GM23248 (cell line): ENCODE data around the gene C2orf15. TPM values are rescaled to one million over a fixed set of nuclear protein-coding genes. Genes with fewer than 3 reads are reported as not detected.

ENCODE experiments used
- DNase-seq: peaks from one replicate; pipeline ENCODE4 v3.0.0-alpha.2; 2015
- H2AFZ ChIP-seq: fragments of 200-600 bp; sonication (generic); 2 replicates; pipeline ENCODE4 v1.6.1; 2016; ENCODE audit warnings: antibody characterized with exemption
- H3F3A ChIP-seq: fragments of 200-600 bp; sonication (generic); 2 replicates; pipeline ENCODE4 v1.6.1; 2016; ENCODE audit warnings: mild to moderate bottlenecking, antibody characterized with exemption, mixed run types; ENCODE audit not compliant: insufficient read depth
- H3K27ac ChIP-seq: fragments of 200-600 bp; sonication (generic); 2 replicates; pipeline ENCODE4 v1.5.1; 2016; ENCODE audit warnings: mild to moderate bottlenecking
- H3K27me3 ChIP-seq: fragments of 200-600 bp; sonication (generic); replicated peaks from 2 replicates; pipeline ENCODE4 v1.6.1; 2016; ENCODE audit warnings: mild to moderate bottlenecking; ENCODE audit not compliant: insufficient read depth
- H3K36me3 ChIP-seq: fragments of 200-600 bp; sonication (generic); 2 replicates; pipeline ENCODE4 v1.6.1; 2016; ENCODE audit warnings: low read depth, mild to moderate bottlenecking
- H3K4me1 ChIP-seq: fragments of 200-600 bp; sonication (generic); 2 replicates; pipeline ENCODE4 v1.6.1; 2016; ENCODE audit warnings: mild to moderate bottlenecking; ENCODE audit not compliant: insufficient read depth
- H3K4me2 ChIP-seq: fragments of 200-600 bp; sonication (generic); one replicate; pipeline ENCODE4 v1.6.1; 2016; ENCODE audit warnings: mild to moderate bottlenecking; ENCODE audit not compliant: unreplicated experiment
- H3K4me3 ChIP-seq: fragments of 200-600 bp; sonication (generic); 2 replicates; pipeline ENCODE4 v1.5.1; 2016; ENCODE audit warnings: mild to moderate bottlenecking
- H3K79me2 ChIP-seq: fragments of 200-600 bp; sonication (generic); 2 replicates; pipeline ENCODE4 v1.6.1; 2016; ENCODE audit warnings: mild to moderate bottlenecking; ENCODE audit not compliant: insufficient read depth
- H3K9ac ChIP-seq: fragments of 200-600 bp; sonication (generic); 2 replicates; pipeline ENCODE4 v1.6.1; 2016; ENCODE audit warnings: mild to moderate bottlenecking
- H3K9me2 ChIP-seq: fragments of 200-600 bp; sonication (generic); 2 replicates; pipeline ENCODE4 v1.6.1; 2016; ENCODE audit warnings: mixed run types, mild to moderate bottlenecking, moderate library complexity; ENCODE audit not compliant: insufficient read depth
- H3K9me3 ChIP-seq: fragments of 200-600 bp; sonication (generic); one replicate; pipeline ENCODE4 v1.6.1; 2017; ENCODE audit warnings: low read depth
- H4K20me1 ChIP-seq: fragments of 200-600 bp; sonication (generic); 2 replicates; pipeline ENCODE4 v1.6.0; 2016; ENCODE audit not compliant: insufficient read depth
- EZH2 ChIP-seq: fragments of 200-600 bp; sonication (generic); IDR thresholded peaks from 2 replicates; pipeline ENCODE4 v1.6.1; 2018; ENCODE audit warnings: antibody characterized with exemption, mild to moderate bottlenecking; ENCODE audit not compliant: insufficient read depth, poor library complexity, severe bottlenecking
- EZH2phosphoT487 ChIP-seq: fragments of 200-600 bp; sonication (generic); IDR thresholded peaks from 2 replicates; pipeline ENCODE4 v1.6.1; 2018; ENCODE audit warnings: antibody characterized with exemption, moderate library complexity, mild to moderate bottlenecking, low read depth; ENCODE audit not compliant: insufficient read depth
- WGBS, 2 experiments: methylation state at CpG; one replicate each; pipeline ENCODE4 v1.1.6; 2015 to 2017; ENCODE audit warnings: low lambda C conversion rate in 2 of 2, low coverage in 1 of 2; ENCODE audit errors: missing lambda C conversion rate in 2 of 2; 5-methylcytosine and 5-hydroxymethylcytosine counted together
- in situ Hi-C: fragments of 300-500 bp; cut with MboI; formaldehyde crosslinking; loops from 2 replicates; pipeline ENCODE4 v1.15.0; 2020
- polyA plus RNA-seq: library from polyadenylated mRNA; unstranded; fragments of >200 nt; fragmentation: Nextera tagmentation; extraction: Ambion mirVana; gene quantifications from 2 replicates; pipeline ENCODE4 v1.2.1, GENCODE V29; 2016
- total RNA-seq: library from RNA; depleted of rRNA; stranded (reverse); fragments of >200 nt; shearing (Covaris generic); gene quantifications from 2 replicates; pipeline ENCODE4 v1.2.3, GENCODE V29; 2014

C2orf15 gene
- total and polyA plus RNA-seq, 2 experiments from 2014 or later: not detected

DNA sequence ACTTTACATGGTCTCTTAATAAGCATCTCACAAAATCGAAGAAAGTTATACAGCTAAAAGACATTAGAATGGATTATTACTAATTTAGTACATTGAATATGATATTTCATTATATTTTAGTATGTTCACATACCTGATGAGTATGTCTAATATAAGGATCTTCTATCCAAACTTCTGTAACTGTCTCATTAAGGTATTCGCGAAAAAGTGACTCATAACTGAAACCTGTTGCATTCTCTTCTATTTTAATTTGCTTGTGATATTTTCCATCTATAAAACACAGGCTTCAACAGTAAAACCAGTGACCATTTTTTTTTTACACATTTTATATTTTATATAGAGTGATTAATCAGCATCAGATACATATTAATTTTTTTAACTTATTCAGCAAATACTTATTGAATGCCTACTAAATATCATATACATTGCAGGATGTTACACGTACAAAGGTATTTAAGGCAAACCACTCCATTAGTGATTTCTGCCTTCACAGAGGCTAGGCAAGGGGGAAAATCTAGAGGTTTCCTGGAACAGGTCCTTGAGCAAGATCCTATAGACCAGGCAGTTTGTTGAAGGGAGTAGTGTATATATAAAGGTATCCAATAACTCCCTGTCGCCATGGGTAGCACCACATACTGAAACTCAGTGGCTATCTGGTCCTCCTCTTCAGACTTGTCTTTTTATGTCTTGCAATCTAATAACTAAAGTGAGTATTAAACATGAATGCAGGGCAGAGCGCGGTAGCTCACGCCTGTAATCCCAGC lies 30.1 kb downstream of the C2orf15 start:
- no peak for DNase-seq
- WGBS, 2 experiments: 95 to 97% methylated on average over 8 of the region's 8 CpGs
- Histone ChIP-seq H3K9me2 (no peaks in the 10 kb centered on the region), H3K79me2 (peaks cover 25% of the 10 kb centered on the region), H3K36me3 (peaks cover 24% of the 10 kb centered on the region), H3F3A (no peaks in the 10 kb centered on the region), H4K20me1 (no peaks in the 10 kb centered on the region), H3K27ac (no peak overlapping the region), H3K9ac (no peak overlapping the region), H3K4me1 (no peaks in the 10 kb centered on the region), H3K27me3 (no peaks in the 10 kb centered on the region), H3K9me3 (no peaks in the 10 kb centered on the region), H3K4me2 (no peak overlapping the region), H2AFZ (no peak overlapping the region), H3K4me3 (no peak overlapping the region)
- TF ChIP-seq EZH2: no peak
- no peak for TF ChIP-seq EZH2phosphoT487
- in situ Hi-C loops: no loop called here

GRCh38 chr2:99180755-99181623 lies 39.5 kb downstream of the C2orf15 start, which contains the start of the genes MITD1 and MRPL30:
Gene MITD1, minus strand, starts transcription at chr2:99181058. Its CDS starts 77 bp downstream, at chr2:99180981.
Gene MRPL30, plus strand, starts transcription at chr2:99181184. Its CDS starts 5,020 bp downstream, at chr2:99186204.
- WGBS, 2 experiments: 0 to 1% methylated on average over 39 of the region's 39 CpGs
- H3K79me2 ChIP-seq: peaks cover 96% of the 10 kb centered on the region
- H3K4me1 ChIP-seq: peaks cover 19% of the 10 kb centered on the region
- H4K20me1 ChIP-seq: no peaks in the 10 kb centered on the region
- H3K27ac ChIP-seq: peak within 1 kb of the TSS; percentile 69
- peak within 1 kb of the TSS; percentile 88 for H3K4me3 ChIP-seq
- no peak for TF ChIP-seq EZH2phosphoT487
- TF ChIP-seq EZH2: no peak
- peak within 1 kb of the TSS; percentile 92 for H2AFZ ChIP-seq
- H3F3A ChIP-seq: no peaks in the 10 kb centered on the region
- H3K9ac ChIP-seq: peak within 1 kb of the TSS; percentile 87
- no peaks in the 10 kb centered on the region for H3K9me3 ChIP-seq
- no peaks in the 10 kb centered on the region for H3K36me3 ChIP-seq
- in situ Hi-C loops: no loop called here
- H3K4me2 ChIP-seq: peak within 1 kb of the TSS; percentile 95
- peak; percentile 98 for DNase-seq
- no peaks in the 10 kb centered on the region for H3K9me2 ChIP-seq
- H3K27me3 ChIP-seq: no peaks in the 10 kb centered on the region

GRCh38 chr2:99181624-99182000 lies 40.1 kb downstream of the C2orf15 start:
- Histone ChIP-seq H2AFZ (peak overlapping the region; percentile 92), H3K9me2 (no peaks in the 10 kb centered on the region), H3K9me3 (no peaks in the 10 kb centered on the region), H3K36me3 (no peaks in the 10 kb centered on the region), H3K79me2 (peaks cover 96% of the 10 kb centered on the region), H3F3A (no peaks in the 10 kb centered on the region), H4K20me1 (no peaks in the 10 kb centered on the region), H3K4me3 (peak overlapping the region; percentile 88), H3K9ac (peak overlapping the region; percentile 87), H3K4me1 (peaks cover 19% of the 10 kb centered on the region), H3K27me3 (no peaks in the 10 kb centered on the region), H3K4me2 (peak overlapping the region; percentile 95), H3K27ac (peak overlapping the region; percentile 69)
- WGBS, 2 experiments: 0 to 8% methylated on average over 4 of the region's 4 CpGs
- DNase-seq: peak; percentile 41
- in situ Hi-C loops: no loop called here
- TF ChIP-seq EZH2phosphoT487 (no peak), EZH2 (no peak)

DNA sequence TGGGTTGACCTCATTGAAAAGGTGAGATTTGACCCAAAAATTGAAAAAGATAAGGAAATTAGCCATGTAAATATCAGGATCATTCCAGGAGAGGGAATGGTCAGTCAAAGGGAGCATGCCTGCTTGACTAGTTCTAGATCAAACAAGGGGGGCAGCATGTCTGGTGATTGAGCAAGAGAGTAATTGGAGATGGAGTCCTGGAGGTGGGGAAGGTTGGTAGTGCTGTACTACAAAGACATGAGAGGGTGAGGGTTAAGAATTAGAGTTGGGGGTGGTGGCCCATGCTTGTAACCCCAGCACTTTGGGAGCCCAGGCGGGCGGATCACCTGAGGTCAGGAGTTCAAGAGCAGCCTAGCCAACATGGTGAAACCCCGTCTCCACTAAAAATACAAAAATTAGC lies 41.5 kb downstream of the C2orf15 start:
- Histone ChIP-seq H3K9ac (no peak overlapping the region), H3K36me3 (0 out of 2 replicates have a peak, but pooled peaks cover 2% of the 10 kb centered on the region), H3K27ac (no peak overlapping the region), H3K79me2 (peaks cover 97% of the 10 kb centered on the region), H3F3A (no peaks in the 10 kb centered on the region), H3K9me3 (no peaks in the 10 kb centered on the region), H3K27me3 (no peaks in the 10 kb centered on the region), H3K4me2 (no peak overlapping the region), H4K20me1 (no peaks in the 10 kb centered on the region), H3K9me2 (no peaks in the 10 kb centered on the region), H3K4me1 (peaks cover 19% of the 10 kb centered on the region), H2AFZ (no peak overlapping the region), H3K4me3 (no peak overlapping the region)
- in situ Hi-C loops: no loop called here
- 95% methylated on average over 3 of the region's 3 CpGs for WGBS, 2 experiments
- DNase-seq: no peak
- no peak for TF ChIP-seq EZH2phosphoT487
- no peak for TF ChIP-seq EZH2
